CD4-positive, alpha-beta T cell treated with Interleukin-17A for 1 hour (primary cell): ENCODE measurements around the gene AFF2.

ENCODE experiments used
- DNase-seq: peaks from one replicate; pipeline ENCODE4 v3.0.0-alpha.2; 2020

AFF2 gene

DNA sequence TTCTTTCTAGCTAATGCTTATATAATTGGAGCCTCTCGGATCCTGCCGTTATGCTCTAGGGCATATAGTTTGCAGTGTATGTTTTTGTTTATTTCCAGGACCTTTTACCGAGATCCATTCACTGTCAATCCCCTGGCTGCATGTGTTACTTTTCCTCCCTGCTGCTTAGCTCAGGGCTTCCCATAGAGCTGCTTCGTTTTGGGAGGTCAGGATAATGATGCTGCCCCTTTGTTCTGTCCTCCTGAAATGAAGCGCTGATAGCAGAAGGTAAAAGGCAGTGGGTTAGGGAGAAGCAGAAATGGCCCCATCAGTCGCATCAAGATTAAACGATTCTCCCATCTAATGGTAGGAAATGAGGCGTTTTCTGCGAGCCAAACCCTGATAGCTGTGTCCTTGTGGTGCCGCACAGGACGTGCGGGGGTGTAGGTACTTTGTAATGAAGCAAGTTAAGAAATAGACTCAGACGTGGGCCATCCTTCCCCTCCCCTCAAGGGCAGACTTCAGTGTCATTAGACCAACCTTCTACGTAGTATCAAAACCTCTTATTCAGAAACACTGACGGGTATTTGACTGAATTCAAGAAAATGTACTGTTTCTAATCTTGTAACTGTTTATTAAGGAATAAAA lies 37.3 kb downstream of the AFF2 start:
- no peak for DNase-seq

GRCh38 chrX:148538582-148538981 lies 38.2 kb downstream of the AFF2 start:
- no peak for DNase-seq

- no peak for DNase-seq
Measured at GRCh38 chrX:148540114-148540513, 39.7 kb downstream of the AFF2 start.

- DNase-seq: no peak
Measured at GRCh38 chrX:148540671-148541583, 40.5 kb downstream of the AFF2 start.

GRCh38 chrX:148541584-148541940 lies 41.1 kb downstream of the AFF2 start:
- DNase-seq: no peak

DNA sequence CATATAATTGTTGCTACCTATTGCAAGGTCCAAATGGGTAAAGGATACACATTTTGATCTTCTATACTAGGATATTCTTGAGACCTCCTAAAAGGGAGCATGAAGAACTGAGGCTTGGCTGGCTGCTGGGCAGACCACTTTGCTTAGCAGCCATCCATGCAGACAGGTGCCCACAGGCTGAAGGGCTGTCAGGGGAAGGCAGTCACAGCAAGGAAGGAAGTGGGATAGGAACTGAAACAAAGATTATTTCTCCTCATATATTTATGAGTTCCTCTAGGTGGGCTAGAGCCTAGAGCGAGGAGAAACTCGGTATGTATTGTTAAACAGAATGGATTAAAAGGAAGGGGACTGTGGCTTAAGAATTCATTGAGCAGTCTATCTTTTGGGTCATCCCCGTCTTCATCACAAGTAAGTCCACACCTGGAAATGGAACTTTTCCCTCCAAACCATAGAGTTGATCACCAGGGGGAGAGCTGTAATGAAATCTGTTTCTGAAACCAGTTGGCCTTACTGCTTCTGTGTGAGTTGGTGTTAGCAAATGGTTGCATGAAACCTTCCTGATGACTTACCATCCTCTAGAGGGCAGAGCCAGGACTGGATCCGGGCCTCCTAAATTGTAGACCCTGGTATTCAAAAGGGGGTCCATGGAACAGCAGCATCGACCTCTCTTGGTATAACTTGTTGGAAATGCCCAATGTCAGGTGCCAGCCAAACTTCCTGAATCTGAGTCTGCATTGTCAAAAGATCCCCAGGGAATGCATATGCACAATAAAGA lies 42.3 kb downstream of the AFF2 start:
- DNase-seq: no peak

- no peak for DNase-seq
Measured at GRCh38 chrX:148552775-148553174, 52.4 kb downstream of the AFF2 start.

DNA sequence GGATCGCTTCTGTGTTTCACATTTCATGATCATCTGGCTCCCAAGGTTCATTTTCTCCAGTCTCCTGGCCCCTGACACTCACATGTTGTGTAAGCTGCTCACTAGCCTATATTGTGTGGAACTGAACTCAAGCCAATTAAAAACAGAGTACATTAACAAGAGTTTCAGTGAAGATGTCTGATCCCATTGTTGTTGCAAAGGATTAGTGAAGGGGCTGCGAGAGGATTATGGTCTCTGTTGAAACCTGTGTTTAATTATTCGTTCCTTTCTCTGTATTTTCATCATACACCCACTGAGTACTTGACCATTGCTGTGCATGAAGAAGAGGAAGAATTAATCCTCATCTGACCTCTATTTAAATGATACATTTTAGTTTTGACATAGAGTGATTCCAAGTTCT lies 54.7 kb downstream of the AFF2 start:
- no peak for DNase-seq

DNA sequence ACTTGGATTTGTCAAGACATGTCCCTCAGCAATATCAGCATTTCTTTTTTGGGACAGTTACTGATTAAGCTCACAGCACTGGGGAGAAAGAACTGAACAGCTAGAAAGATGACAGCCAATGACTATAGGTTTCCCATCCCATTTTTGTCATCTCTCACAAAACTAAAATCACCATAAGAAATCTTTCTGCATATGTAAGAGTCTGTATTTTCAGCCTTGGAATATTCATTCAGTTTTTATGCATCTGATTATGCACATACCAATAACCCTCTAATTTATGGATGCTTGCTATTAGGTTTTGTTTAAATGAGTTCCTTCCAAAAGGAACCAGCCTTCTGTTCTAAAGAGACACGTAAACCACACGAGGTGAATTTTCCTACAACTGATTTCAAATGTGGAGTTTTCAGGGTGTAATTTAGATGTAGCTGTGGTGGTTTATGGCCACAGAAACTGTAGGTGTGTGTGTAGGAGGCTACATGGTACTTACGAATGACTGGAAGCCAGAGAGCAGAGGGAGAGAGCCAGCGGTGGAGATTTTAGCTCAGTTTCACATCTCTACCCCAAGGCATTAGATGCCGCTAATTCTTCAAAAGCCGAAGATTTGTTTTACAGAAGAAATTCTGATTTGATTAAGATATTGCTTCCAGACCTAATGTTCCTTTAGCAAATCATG lies 55.3 kb downstream of the AFF2 start:
- no peak for DNase-seq

- DNase-seq: no peak
Measured at GRCh38 chrX:148556498-148556897, 56.1 kb downstream of the AFF2 start.

- no peak for DNase-seq
Measured at GRCh38 chrX:148562846-148563245, 62.4 kb downstream of the AFF2 start.

GRCh38 chrX:148567229-148567628 lies 66.8 kb downstream of the AFF2 start:
- DNase-seq: no peak

GRCh38 chrX:148567779-148568178 lies 67.4 kb downstream of the AFF2 start:
- no peak for DNase-seq

DNA sequence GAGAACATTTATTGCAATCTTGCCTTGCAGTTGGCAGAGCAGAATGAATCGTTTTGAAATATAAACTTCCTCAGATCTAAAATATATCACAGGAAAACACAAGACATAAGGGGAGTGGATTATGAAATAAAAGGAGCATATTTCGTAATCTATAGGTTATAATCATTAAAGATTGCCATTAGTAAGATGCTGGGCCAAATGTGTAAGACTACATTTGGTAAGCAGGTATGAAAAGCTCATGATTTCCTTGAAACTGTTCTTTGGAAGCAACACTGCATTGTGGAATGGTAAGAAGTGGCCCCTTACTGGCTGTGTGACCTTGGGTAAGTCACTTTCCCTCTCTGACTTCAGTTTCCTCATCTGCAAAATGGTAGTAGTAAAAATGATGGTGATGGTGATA lies 68.3 kb downstream of the AFF2 start:
- DNase-seq: no peak

GRCh38 chrX:148572337-148572736 lies 71.9 kb downstream of the AFF2 start:
- no peak for DNase-seq

DNA sequence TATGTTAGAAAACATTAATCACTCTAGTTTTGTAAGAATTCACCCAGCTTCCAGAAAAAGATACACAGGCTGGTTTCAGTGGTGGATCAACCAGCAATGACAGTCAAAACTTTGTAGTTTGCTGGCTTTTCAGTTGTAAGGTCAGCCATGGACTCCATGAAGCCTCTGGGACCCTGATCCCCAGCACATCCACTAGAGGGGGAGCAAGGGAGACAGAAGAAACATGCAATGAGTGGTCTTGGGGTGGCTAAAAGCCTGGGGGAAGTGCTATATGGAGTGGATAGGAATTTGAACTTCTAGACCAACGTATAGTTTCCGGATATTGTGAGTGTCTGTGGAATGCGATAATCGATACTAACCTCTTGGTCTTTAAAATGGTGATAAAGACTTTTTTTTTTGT lies 72.7 kb downstream of the AFF2 start:
- no peak for DNase-seq

GRCh38 chrX:148574237-148574973 lies 74.0 kb downstream of the AFF2 start:
- DNase-seq: no peak

GRCh38 chrX:148576396-148576795 lies 76.0 kb downstream of the AFF2 start:
- no peak for DNase-seq

DNA sequence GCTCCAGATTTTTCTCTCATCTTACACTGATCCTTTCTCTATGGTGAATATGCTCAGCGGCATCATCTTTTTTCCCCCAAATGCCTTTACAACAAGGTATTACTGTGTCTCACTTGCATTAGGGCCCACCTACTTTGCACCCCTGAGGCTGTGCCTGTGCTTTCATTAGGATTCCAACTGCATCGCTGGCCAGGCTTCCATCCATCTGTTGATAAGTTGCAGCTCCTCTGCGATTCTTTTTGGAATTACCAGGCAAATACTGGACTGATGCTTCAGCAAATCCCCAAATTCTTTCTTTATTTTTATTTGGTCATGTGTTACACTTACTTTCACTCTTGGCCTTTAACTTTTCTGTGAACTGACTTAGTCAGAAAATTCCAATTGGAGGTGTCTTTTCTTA lies 77.3 kb downstream of the AFF2 start:
- DNase-seq: no peak

DNA sequence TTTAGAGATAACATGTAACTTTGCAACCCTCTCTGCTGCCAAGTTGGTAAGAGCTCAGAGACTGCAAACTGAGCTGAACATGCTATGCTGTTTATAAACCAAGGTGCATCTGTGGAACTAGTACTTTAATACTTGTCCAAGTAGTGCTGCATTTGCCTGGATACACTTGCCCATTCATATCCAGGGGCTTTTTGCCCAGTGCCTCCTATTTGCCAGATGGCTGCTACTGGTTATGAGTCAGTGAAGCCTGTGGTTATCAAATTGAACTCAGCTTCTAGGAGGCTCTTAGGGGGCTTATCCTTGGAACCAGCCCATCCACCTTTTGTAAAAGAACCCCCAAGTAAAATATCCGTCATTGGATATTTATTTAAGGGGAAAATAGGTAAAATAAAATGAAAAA lies 79.6 kb downstream of the AFF2 start:
- DNase-seq: no peak

- no peak for DNase-seq
Measured at GRCh38 chrX:148582353-148582752, 81.9 kb downstream of the AFF2 start.

DNA sequence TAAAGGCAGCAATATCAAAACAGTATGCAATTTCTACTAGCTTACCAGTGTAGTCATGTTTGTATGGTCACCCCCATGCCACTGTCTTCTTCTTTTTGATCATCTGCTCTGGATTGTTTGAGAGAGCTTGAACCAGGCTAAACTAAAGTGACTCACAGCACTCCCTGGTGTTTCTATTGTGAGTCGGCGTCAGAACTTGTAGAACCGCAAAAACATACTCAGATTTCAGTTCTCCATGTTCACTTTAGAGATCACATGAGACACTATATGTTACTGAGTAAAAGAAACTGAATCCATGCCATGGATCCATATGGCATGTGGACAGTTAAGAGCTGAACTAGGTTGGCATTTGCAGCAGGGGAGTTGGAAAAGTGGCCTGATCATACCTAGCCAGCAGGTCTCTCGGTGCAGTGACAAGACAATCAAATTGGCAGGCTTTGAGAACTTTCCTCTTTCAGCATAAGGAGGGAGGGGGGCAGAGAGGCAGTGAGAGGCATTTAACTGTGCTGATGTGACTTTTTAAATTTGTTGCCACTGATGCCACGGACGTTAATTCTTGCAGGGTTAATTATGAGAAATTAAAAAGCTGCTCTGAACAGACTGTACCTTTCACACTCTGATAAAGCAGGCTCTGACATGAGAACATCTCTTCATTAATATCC lies 88.4 kb downstream of the AFF2 start:
- DNase-seq: no peak
